ENCODE measurements around the gene UQCC2.

GRCh38 chr6:33712914-33713313 lies 1.4 kb upstream of the UQCC2 start:
- TF ChIP-seq, protein P1, sequence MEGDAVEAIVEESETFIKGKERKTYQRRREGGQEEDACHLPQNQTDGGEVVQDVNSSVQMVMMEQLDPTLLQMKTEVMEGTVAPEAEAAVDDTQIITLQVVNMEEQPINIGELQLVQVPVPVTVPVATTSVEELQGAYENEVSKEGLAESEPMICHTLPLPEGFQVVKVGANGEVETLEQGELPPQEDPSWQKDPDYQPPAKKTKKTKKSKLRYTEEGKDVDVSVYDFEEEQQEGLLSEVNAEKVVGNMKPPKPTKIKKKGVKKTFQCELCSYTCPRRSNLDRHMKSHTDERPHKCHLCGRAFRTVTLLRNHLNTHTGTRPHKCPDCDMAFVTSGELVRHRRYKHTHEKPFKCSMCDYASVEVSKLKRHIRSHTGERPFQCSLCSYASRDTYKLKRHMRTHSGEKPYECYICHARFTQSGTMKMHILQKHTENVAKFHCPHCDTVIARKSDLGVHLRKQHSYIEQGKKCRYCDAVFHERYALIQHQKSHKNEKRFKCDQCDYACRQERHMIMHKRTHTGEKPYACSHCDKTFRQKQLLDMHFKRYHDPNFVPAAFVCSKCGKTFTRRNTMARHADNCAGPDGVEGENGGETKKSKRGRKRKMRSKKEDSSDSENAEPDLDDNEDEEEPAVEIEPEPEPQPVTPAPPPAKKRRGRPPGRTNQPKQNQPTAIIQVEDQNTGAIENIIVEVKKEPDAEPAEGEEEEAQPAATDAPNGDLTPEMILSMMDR (IDR thresholded peaks at IDR 0.05), result no peak
- TF ChIP-seq POLR2A (IDR thresholded peaks at IDR 0.05), result no peak
